ENCODE data around the gene ATP1A1.

GRCh38 chr1:116382321-116382720 lies 9.3 kb downstream of the ATP1A1 start:
- no peak for TF ChIP-seq EZH2 (IDR thresholded peaks at IDR 0.05; ENCODE audit: borderline replicate concordance, low read length)
- TF ChIP-seq CTCF (IDR thresholded peaks at IDR 0.05; ENCODE audit: low read length): no peak
